ENCODE results near the gene ARMH1. TPM values are rescaled to one million over a fixed set of nuclear protein-coding genes. Genes with fewer than 3 reads are reported as not detected.
A peak's percentile ranks its signal among the peaks of the same experiment; 100 is the strongest.

Gene ARMH1
- total and polyA plus RNA-seq, 3 donors from 2014 or later: 17.4 to 42.9 (median 29.7) TPM

- H3K4me1 ChIP-seq: peaks cover 12% of the 10 kb centered on the region
- H3K4me3 ChIP-seq: peak overlapping the region; percentile 59 to 74
- 51 to 66% methylated on average over 14 of the region's 14 CpGs for WGBS, 2 donors
- H3K27ac ChIP-seq: peak overlapping the region; percentile 88 to 89
- H3K9me3 ChIP-seq: no peaks in the 10 kb centered on the region
- H3K36me3 ChIP-seq (ENCODE audit: low read depth, missing control alignments): no peaks in the 10 kb centered on the region
- peak; percentile 25 for DNase-seq
- no peaks in the 10 kb centered on the region for H3K27me3 ChIP-seq
- TF ChIP-seq POLR2A (IDR thresholded peaks at IDR 0.05): no peak
- no peak for TF ChIP-seq CTCF (IDR thresholded peaks at IDR 0.05)
- intact Hi-C loops (cut with DNase I; ENCODE audit: low total_unique reads): no loop called here
These were observed 1.4 kb upstream of the ARMH1 start for GRCh38 chr1:44672961-44673674.

- no peaks in the 10 kb centered on the region for H3K27me3 ChIP-seq
- peak overlapping the region; percentile 59 to 74 for H3K4me3 ChIP-seq
- intact Hi-C loops (cut with DNase I; ENCODE audit: low total_unique reads): no loop called here
- no peaks in the 10 kb centered on the region for H3K9me3 ChIP-seq
- no peaks in the 10 kb centered on the region for H3K36me3 ChIP-seq (ENCODE audit: low read depth, missing control alignments)
- H3K4me1 ChIP-seq: peaks cover 12% of the 10 kb centered on the region
- no peak for TF ChIP-seq CTCF (IDR thresholded peaks at IDR 0.05)
- TF ChIP-seq POLR2A (IDR thresholded peaks at IDR 0.05): no peak
- DNase-seq: no peak
- WGBS, 2 donors: 0 to 1% methylated on average over 16 of the region's 16 CpGs
- H3K27ac ChIP-seq: peak overlapping the region; percentile 88 to 89
These were observed 820 bp upstream of the ARMH1 start for GRCh38 chr1:44673675-44674112.

GRCh38 chr1:44675186-44675585, 672 bp downstream of the ARMH1 start:
- Histone ChIP-seq H3K4me3 (peak overlapping the region; percentile 59 to 74), H3K4me1 (peaks cover 12% of the 10 kb centered on the region), H3K9me3 (no peaks in the 10 kb centered on the region), H3K36me3 (ENCODE audit: low read depth, missing control alignments) (no peaks in the 10 kb centered on the region), H3K27ac (peak overlapping the region in 1 of 2 donors; percentile 89), H3K27me3 (no peaks in the 10 kb centered on the region)
- no peak for TF ChIP-seq POLR2A (IDR thresholded peaks at IDR 0.05)
- no peak for TF ChIP-seq CTCF (IDR thresholded peaks at IDR 0.05)
- no peak for DNase-seq
- intact Hi-C loops (cut with DNase I; ENCODE audit: low total_unique reads): no loop called here
- 62 to 69% methylated on average over 7 of the region's 7 CpGs for WGBS, 2 donors

GRCh38 chr1:44676484-44677200, 2.1 kb downstream of the ARMH1 start:
- H3K4me1 ChIP-seq: peaks cover 12% of the 10 kb centered on the region
- H3K27me3 ChIP-seq: no peaks in the 10 kb centered on the region
- no peaks in the 10 kb centered on the region for H3K9me3 ChIP-seq
- no peaks in the 10 kb centered on the region for H3K36me3 ChIP-seq (ENCODE audit: low read depth, missing control alignments)
- H3K27ac ChIP-seq: no peak overlapping the region
- WGBS, 2 donors: 75 to 84% methylated on average over 5 of the region's 5 CpGs
- TF ChIP-seq CTCF (IDR thresholded peaks at IDR 0.05): no peak
- TF ChIP-seq POLR2A (IDR thresholded peaks at IDR 0.05): no peak
- no peak overlapping the region for H3K4me3 ChIP-seq
- no peak for DNase-seq
- intact Hi-C loops (cut with DNase I; ENCODE audit: low total_unique reads): no loop called here

All from testis (tissue), 3 donors.